WTC11 (cell line): ENCODE measurements around the gene ASIC2. TPM values are rescaled to one million over a fixed set of nuclear protein-coding genes. Genes with fewer than 3 reads are reported as not detected.

Experiments
- ATAC-seq: fragments of 200-7000 bp; cut with Tn5 transposase; 2 replicates; pipeline ENCODE4 v1.10.0; 2021; ENCODE audit warnings: mild to moderate bottlenecking, moderate library complexity
- CTCF ChIA-PET: fragments of 300-600 bp; sonication (Branson Sonifier 250); formaldehyde crosslinking; loops from one replicate; lab custom pipeline; 2021; ENCODE audit warnings: antibody characterized with exemption; lab: Charles Lee
- POLR2A ChIA-PET: fragments of 350-600 bp; sonication (Branson Sonifier 250); formaldehyde crosslinking; loops from one replicate; lab custom pipeline; 2021; ENCODE audit warnings: antibody characterized with exemption; lab: Charles Lee
- DNase-seq: peaks from one replicate; pipeline ENCODE4 v3.0.0; 2021; ENCODE audit warnings: low spot score
- H3K27ac Mint-ChIP-seq: 2 replicates; pipeline ENCODE4 v1.8.0; 2021; ENCODE audit warnings: mixed read lengths
- H3K27me3 Mint-ChIP-seq: 2 replicates; pipeline ENCODE4 v1.8.0; 2021; ENCODE audit warnings: low read depth, mild to moderate bottlenecking, moderate library complexity, mixed read lengths
- H3K36me3 Mint-ChIP-seq: 2 replicates; pipeline ENCODE4 v1.8.0; 2021; ENCODE audit warnings: mixed read lengths
- H3K4me1 Mint-ChIP-seq: 2 replicates; pipeline ENCODE4 v1.8.0; 2022; ENCODE audit warnings: mixed read lengths
- H3K4me3 Mint-ChIP-seq: 2 replicates; pipeline ENCODE4 v1.8.0; 2021; ENCODE audit warnings: mild to moderate bottlenecking, moderate library complexity, mixed read lengths
- H3K9me3 Mint-ChIP-seq: 2 replicates; pipeline ENCODE4 v1.8.0; 2021; ENCODE audit warnings: mixed read lengths
- CTCF ChIP-seq: fragments of 200-600 bp; IDR thresholded peaks from 2 replicates; pipeline ENCODE4 v1.8.0; 2022; ENCODE audit warnings: antibody characterized with exemption
- EMX1 ChIP-seq: fragments of 250-450 bp; sonication (Bioruptor Pico); IDR thresholded peaks from 2 replicates; pipeline ENCODE4 v1.8.0; 2021; ENCODE audit warnings: mild to moderate bottlenecking
- ESRRA ChIP-seq: sonication (generic); formaldehyde crosslinking; IDR thresholded peaks from 2 replicates; pipeline ENCODE4 v1.8.1; 2022; ENCODE audit warnings: mild to moderate bottlenecking, missing genetic modification reagents, borderline replicate concordance
- FOXK1 ChIP-seq: sonication (generic); formaldehyde crosslinking; IDR thresholded peaks from 2 replicates; pipeline ENCODE4 v1.8.0; 2022; ENCODE audit warnings: mild to moderate bottlenecking, moderate library complexity, missing genetic modification reagents
- GABPB1 ChIP-seq: sonication (generic); formaldehyde crosslinking; IDR thresholded peaks from 2 replicates; pipeline ENCODE4 v1.8.1; 2023; ENCODE audit warnings: mild to moderate bottlenecking, missing genetic modification reagents
- GRHL2 ChIP-seq: fragments of 250-450 bp; sonication (Bioruptor Pico); IDR thresholded peaks from 2 replicates; pipeline ENCODE4 v1.8.0; 2022; ENCODE audit warnings: mild to moderate bottlenecking, moderate library complexity; ENCODE audit not compliant: insufficient replicate concordance, severe bottlenecking
- NFYB ChIP-seq: sonication (generic); formaldehyde crosslinking; conservative IDR thresholded peaks from 2 replicates; pipeline ENCODE4 v1.8.0; 2022; ENCODE audit warnings: low read depth, missing genetic modification reagents
- PRRX2 ChIP-seq: fragments of 250-450 bp; sonication (Bioruptor Pico); IDR thresholded peaks from 2 replicates; pipeline ENCODE4 v1.8.0; 2021; ENCODE audit warnings: mild to moderate bottlenecking
- TCF7 ChIP-seq: sonication (generic); formaldehyde crosslinking; IDR thresholded peaks from 2 replicates; pipeline ENCODE4 v1.8.0; 2022; ENCODE audit warnings: mild to moderate bottlenecking, low read depth, missing genetic modification reagents, moderate library complexity
- ZMAT4 ChIP-seq: fragments of 250-450 bp; sonication (Bioruptor Pico); IDR thresholded peaks from 2 replicates; pipeline ENCODE4 v1.9.0; 2021; ENCODE audit warnings: mild to moderate bottlenecking
- ZNF219 ChIP-seq: sonication (generic); formaldehyde crosslinking; IDR thresholded peaks from 2 replicates; pipeline ENCODE4 v1.8.0; 2023; ENCODE audit warnings: missing genetic modification reagents, mild to moderate bottlenecking, borderline replicate concordance
- ZNF317 ChIP-seq: sonication (generic); formaldehyde crosslinking; IDR thresholded peaks from 2 replicates; pipeline ENCODE4 v1.8.1; 2023; ENCODE audit warnings: low read depth, mild to moderate bottlenecking, moderate library complexity, missing genetic modification reagents, borderline replicate concordance
- total RNA-seq: library from RNA; stranded (reverse); gene quantifications from 3 replicates; pipeline ENCODE4 v1.2.3, GENCODE V29; 2021
- TF ChIP-seq, protein P1 (sequence below): sonication (generic); formaldehyde crosslinking; IDR thresholded peaks from 2 replicates; pipeline ENCODE4 v1.8.0; 2022; ENCODE audit warnings: mild to moderate bottlenecking, missing genetic modification reagents
- TF ChIP-seq, protein P2 (sequence below): fragments of 250-450 bp; sonication (Bioruptor Pico); IDR thresholded peaks from 2 replicates; pipeline ENCODE4 v1.9.0; 2021; ENCODE audit warnings: mild to moderate bottlenecking, borderline replicate concordance
- TF ChIP-seq, protein P3 (sequence below): sonication (generic); formaldehyde crosslinking; IDR thresholded peaks from 2 replicates; pipeline ENCODE4 v1.8.1; 2022; ENCODE audit warnings: missing genetic modification reagents, borderline replicate concordance
- TF ChIP-seq, protein P4 (sequence below): fragments of 250-450 bp; sonication (Bioruptor Pico); IDR thresholded peaks from 2 replicates; pipeline ENCODE4 v2.1.2; 2022; ENCODE audit warnings: mild to moderate bottlenecking, moderate library complexity
- TF ChIP-seq, protein P5 (sequence below): fragments of 250-450 bp; sonication (Bioruptor Pico); IDR thresholded peaks from 2 replicates; pipeline ENCODE4 v1.9.0; 2021; ENCODE audit warnings: mild to moderate bottlenecking

Gene ASIC2
- total RNA-seq, 1 experiment from 2014 or later, result 2.7 TPM

DNA sequence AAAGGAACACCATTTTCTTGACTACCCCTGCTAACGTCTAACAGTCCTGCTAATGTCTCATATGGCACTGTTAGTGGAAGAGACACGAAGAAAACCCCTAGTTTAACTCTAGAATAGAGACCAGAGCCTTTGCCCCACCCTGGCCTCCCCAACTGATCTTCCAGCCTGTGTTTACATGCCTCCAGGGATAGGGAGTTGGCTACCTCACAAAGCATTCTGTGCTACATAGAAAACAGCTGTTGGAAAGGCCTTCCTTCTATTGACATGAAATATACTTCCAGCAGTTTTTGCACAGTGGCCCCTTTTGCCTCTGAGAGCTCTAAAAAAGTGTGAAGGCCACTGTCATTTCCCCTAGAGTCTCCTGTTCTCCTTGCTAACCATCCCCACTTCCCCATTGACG lies 73.1 kb downstream of the ASIC2 start:
- no peaks in the 10 kb centered on the region for H3K4me1 Mint-ChIP-seq
- H3K27me3 Mint-ChIP-seq, result peaks cover 13% of the 10 kb centered on the region
- POLR2A ChIA-PET, result no interaction called here
- DNase-seq (no peak), ATAC-seq (no peak)
- CTCF ChIA-PET, result no interaction called here
- H3K36me3 Mint-ChIP-seq, result no peaks in the 10 kb centered on the region
- no peak overlapping the region for H3K27ac Mint-ChIP-seq
- no peaks in the 10 kb centered on the region for H3K9me3 Mint-ChIP-seq
- TF ChIP-seq, protein P1, sequence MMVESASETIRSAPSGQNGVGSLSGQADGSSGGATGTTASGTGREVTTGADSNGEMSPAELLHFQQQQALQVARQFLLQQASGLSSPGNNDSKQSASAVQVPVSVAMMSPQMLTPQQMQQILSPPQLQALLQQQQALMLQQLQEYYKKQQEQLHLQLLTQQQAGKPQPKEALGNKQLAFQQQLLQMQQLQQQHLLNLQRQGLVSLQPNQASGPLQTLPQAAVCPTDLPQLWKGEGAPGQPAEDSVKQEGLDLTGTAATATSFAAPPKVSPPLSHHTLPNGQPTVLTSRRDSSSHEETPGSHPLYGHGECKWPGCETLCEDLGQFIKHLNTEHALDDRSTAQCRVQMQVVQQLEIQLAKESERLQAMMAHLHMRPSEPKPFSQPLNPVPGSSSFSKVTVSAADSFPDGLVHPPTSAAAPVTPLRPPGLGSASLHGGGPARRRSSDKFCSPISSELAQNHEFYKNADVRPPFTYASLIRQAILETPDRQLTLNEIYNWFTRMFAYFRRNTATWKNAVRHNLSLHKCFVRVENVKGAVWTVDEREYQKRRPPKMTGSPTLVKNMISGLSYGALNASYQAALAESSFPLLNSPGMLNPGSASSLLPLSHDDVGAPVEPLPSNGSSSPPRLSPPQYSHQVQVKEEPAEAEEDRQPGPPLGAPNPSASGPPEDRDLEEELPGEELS (CRISPR knock-in tag), result no peak
- TF ChIP-seq GRHL2 (no peak), NFYB (no peak), ZMAT4 (CRISPR knock-in tag) (no peak), ZNF317 (CRISPR knock-in tag) (no peak), CTCF (no peak), EMX1 (CRISPR knock-in tag) (no peak), ZNF219 (CRISPR knock-in tag) (no peak), PRRX2 (CRISPR knock-in tag) (no peak), GABPB1 (CRISPR knock-in tag) (no peak), TCF7 (CRISPR knock-in tag) (no peak), FOXK1 (CRISPR knock-in tag) (no peak), ESRRA (CRISPR knock-in tag) (no peak)
- TF ChIP-seq, protein P2, sequence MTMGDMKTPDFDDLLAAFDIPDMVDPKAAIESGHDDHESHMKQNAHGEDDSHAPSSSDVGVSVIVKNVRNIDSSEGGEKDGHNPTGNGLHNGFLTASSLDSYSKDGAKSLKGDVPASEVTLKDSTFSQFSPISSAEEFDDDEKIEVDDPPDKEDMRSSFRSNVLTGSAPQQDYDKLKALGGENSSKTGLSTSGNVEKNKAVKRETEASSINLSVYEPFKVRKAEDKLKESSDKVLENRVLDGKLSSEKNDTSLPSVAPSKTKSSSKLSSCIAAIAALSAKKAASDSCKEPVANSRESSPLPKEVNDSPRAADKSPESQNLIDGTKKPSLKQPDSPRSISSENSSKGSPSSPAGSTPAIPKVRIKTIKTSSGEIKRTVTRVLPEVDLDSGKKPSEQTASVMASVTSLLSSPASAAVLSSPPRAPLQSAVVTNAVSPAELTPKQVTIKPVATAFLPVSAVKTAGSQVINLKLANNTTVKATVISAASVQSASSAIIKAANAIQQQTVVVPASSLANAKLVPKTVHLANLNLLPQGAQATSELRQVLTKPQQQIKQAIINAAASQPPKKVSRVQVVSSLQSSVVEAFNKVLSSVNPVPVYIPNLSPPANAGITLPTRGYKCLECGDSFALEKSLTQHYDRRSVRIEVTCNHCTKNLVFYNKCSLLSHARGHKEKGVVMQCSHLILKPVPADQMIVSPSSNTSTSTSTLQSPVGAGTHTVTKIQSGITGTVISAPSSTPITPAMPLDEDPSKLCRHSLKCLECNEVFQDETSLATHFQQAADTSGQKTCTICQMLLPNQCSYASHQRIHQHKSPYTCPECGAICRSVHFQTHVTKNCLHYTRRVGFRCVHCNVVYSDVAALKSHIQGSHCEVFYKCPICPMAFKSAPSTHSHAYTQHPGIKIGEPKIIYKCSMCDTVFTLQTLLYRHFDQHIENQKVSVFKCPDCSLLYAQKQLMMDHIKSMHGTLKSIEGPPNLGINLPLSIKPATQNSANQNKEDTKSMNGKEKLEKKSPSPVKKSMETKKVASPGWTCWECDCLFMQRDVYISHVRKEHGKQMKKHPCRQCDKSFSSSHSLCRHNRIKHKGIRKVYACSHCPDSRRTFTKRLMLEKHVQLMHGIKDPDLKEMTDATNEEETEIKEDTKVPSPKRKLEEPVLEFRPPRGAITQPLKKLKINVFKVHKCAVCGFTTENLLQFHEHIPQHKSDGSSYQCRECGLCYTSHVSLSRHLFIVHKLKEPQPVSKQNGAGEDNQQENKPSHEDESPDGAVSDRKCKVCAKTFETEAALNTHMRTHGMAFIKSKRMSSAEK (CRISPR knock-in tag), result no peak
- TF ChIP-seq, protein P3, sequence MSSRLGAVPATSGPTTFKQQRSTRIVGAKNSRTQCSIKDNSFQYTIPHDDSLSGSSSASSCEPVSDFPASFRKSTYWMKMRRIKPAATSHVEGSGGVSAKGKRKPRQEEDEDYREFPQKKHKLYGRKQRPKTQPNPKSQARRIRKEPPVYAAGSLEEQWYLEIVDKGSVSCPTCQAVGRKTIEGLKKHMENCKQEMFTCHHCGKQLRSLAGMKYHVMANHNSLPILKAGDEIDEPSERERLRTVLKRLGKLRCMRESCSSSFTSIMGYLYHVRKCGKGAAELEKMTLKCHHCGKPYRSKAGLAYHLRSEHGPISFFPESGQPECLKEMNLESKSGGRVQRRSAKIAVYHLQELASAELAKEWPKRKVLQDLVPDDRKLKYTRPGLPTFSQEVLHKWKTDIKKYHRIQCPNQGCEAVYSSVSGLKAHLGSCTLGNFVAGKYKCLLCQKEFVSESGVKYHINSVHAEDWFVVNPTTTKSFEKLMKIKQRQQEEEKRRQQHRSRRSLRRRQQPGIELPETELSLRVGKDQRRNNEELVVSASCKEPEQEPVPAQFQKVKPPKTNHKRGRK (CRISPR knock-in tag), result no peak
- TF ChIP-seq, protein P4, sequence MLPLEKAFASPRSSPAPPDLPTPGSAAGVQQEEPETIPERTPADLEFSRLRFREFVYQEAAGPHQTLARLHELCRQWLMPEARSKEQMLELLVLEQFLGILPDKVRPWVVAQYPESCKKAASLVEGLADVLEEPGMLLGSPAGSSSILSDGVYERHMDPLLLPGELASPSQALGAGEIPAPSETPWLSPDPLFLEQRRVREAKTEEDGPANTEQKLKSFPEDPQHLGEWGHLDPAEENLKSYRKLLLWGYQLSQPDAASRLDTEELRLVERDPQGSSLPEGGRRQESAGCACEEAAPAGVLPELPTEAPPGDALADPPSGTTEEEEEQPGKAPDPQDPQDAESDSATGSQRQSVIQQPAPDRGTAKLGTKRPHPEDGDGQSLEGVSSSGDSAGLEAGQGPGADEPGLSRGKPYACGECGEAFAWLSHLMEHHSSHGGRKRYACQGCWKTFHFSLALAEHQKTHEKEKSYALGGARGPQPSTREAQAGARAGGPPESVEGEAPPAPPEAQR, result no peak
- TF ChIP-seq, protein P5, sequence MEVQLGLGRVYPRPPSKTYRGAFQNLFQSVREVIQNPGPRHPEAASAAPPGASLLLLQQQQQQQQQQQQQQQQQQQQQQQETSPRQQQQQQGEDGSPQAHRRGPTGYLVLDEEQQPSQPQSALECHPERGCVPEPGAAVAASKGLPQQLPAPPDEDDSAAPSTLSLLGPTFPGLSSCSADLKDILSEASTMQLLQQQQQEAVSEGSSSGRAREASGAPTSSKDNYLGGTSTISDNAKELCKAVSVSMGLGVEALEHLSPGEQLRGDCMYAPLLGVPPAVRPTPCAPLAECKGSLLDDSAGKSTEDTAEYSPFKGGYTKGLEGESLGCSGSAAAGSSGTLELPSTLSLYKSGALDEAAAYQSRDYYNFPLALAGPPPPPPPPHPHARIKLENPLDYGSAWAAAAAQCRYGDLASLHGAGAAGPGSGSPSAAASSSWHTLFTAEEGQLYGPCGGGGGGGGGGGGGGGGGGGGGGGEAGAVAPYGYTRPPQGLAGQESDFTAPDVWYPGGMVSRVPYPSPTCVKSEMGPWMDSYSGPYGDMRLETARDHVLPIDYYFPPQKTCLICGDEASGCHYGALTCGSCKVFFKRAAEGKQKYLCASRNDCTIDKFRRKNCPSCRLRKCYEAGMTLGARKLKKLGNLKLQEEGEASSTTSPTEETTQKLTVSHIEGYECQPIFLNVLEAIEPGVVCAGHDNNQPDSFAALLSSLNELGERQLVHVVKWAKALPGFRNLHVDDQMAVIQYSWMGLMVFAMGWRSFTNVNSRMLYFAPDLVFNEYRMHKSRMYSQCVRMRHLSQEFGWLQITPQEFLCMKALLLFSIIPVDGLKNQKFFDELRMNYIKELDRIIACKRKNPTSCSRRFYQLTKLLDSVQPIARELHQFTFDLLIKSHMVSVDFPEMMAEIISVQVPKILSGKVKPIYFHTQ, result no peak
- no peak overlapping the region for H3K4me3 Mint-ChIP-seq
